Astrocyte (in vitro differentiated cells and primary cell): ENCODE results near the gene FGL2. TPM values are rescaled to one million over a fixed set of nuclear protein-coding genes. Genes with fewer than 3 reads are reported as not detected.
"Not testable (repeated sequence)": the region's sequence is repeated elsewhere in the genome, so short reads cannot be mapped to it uniquely, and the experiment has no call there.

Experiments used
- DNase-seq: peaks from one replicate; pipeline ENCODE4 v3.0.0-alpha.2; 2010; ENCODE audit warnings: low read depth
- FAIRE-seq: peaks from 2 replicates; lab custom pipeline; 2011; peaks lifted over from hg19 to GRCh38; lab: Jason Lieb, UNC
- H2AFZ ChIP-seq: 2 replicates; pipeline ENCODE4 v1.6.0; 2012; ENCODE audit warnings: low read depth, low read length, inconsistent platforms
- H3K27ac ChIP-seq: 2 replicates; pipeline ENCODE4 v1.5.1; 2011; ENCODE audit warnings: low read depth, low read length, inconsistent platforms
- H3K27me3 ChIP-seq: 2 replicates; pipeline ENCODE4 v1.6.0; 2011; ENCODE audit warnings: low read length, inconsistent platforms; ENCODE audit not compliant: insufficient read depth
- H3K36me3 ChIP-seq: 2 replicates; pipeline ENCODE4 v1.5.1; 2011; ENCODE audit warnings: low read length, inconsistent platforms; ENCODE audit not compliant: insufficient read depth
- H3K4me1 ChIP-seq: 2 replicates; pipeline ENCODE4 v1.5.1; 2011; ENCODE audit warnings: low read length, inconsistent platforms; ENCODE audit not compliant: insufficient read depth
- H3K4me2 ChIP-seq: 2 replicates; pipeline ENCODE4 v1.6.0; 2012; ENCODE audit warnings: low read length, inconsistent platforms
- H3K4me3 ChIP-seq: 2 replicates; pipeline ENCODE4 v1.5.1; 2011; ENCODE audit warnings: low read depth, mild to moderate bottlenecking, low read length, inconsistent platforms; ENCODE audit not compliant: insufficient read depth
- H3K79me2 ChIP-seq: 2 replicates; pipeline ENCODE4 v1.6.0; 2012; ENCODE audit warnings: mild to moderate bottlenecking, low read length, inconsistent platforms; ENCODE audit not compliant: insufficient read depth
- H3K9ac ChIP-seq: 2 replicates; pipeline ENCODE4 v1.6.0; 2012; ENCODE audit warnings: mild to moderate bottlenecking, low read length, inconsistent platforms
- H3K9me3 ChIP-seq: 2 replicates; pipeline ENCODE4 v1.5.1; 2012; ENCODE audit warnings: low read depth, mild to moderate bottlenecking, low read length, inconsistent platforms; ENCODE audit not compliant: insufficient read depth
- H4K20me1 ChIP-seq: 2 replicates; pipeline ENCODE4 v1.6.0; 2012; ENCODE audit warnings: low read length, inconsistent platforms; ENCODE audit not compliant: insufficient read depth
- H3K27ac Mint-ChIP-seq: one replicate; pipeline ENCODE4 v1.8.0; 2021; ENCODE audit warnings: mild to moderate bottlenecking, mixed read lengths; ENCODE audit not compliant: unreplicated experiment
- H3K27me3 Mint-ChIP-seq: one replicate; pipeline ENCODE4 v1.8.0; 2021; ENCODE audit warnings: low read depth, mixed read lengths; ENCODE audit not compliant: unreplicated experiment
- H3K36me3 Mint-ChIP-seq: one replicate; pipeline ENCODE4 v1.8.0; 2021; ENCODE audit warnings: low read depth, mixed read lengths; ENCODE audit not compliant: unreplicated experiment
- H3K4me1 Mint-ChIP-seq: one replicate; pipeline ENCODE4 v1.8.0; 2021; ENCODE audit warnings: low read depth, mixed read lengths; ENCODE audit not compliant: unreplicated experiment
- H3K4me3 Mint-ChIP-seq: one replicate; pipeline ENCODE4 v1.8.0; 2021; ENCODE audit warnings: mild to moderate bottlenecking, moderate library complexity, mixed read lengths; ENCODE audit not compliant: unreplicated experiment
- H3K9me3 Mint-ChIP-seq: one replicate; pipeline ENCODE4 v1.8.0; 2021; ENCODE audit warnings: mild to moderate bottlenecking, mixed read lengths; ENCODE audit not compliant: unreplicated experiment
- EZH2 ChIP-seq: IDR thresholded peaks from 2 replicates; pipeline ENCODE4 v1.6.1; 2012; ENCODE audit warnings: mild to moderate bottlenecking, low read length, inconsistent platforms; ENCODE audit not compliant: insufficient read depth
- total RNA-seq: library from RNA; stranded (reverse); gene quantifications from 2 replicates; pipeline ENCODE4 v1.2.1, GENCODE V29; 2021
- TF ChIP-seq, protein P1 (sequence below): IDR thresholded peaks from 2 replicates; pipeline ENCODE4 v1.5.1; 2011; ENCODE audit warnings: low read depth, mild to moderate bottlenecking, inconsistent platforms, low read length, moderate library complexity; ENCODE audit not compliant: insufficient read depth

The FGL2 gene
- total RNA-seq, 1 donor from 2014 or later: not detected

- Mint-ChIP-seq H3K4me1 (no peaks in the 10 kb centered on the region), H3K36me3 (no peaks in the 10 kb centered on the region), H3K9me3 (no peaks in the 10 kb centered on the region), H3K27ac (no peak overlapping the region), H3K4me3 (no peak overlapping the region), H3K27me3 (no peaks in the 10 kb centered on the region)
- no peak for TF ChIP-seq EZH2
- TF ChIP-seq, protein P1, sequence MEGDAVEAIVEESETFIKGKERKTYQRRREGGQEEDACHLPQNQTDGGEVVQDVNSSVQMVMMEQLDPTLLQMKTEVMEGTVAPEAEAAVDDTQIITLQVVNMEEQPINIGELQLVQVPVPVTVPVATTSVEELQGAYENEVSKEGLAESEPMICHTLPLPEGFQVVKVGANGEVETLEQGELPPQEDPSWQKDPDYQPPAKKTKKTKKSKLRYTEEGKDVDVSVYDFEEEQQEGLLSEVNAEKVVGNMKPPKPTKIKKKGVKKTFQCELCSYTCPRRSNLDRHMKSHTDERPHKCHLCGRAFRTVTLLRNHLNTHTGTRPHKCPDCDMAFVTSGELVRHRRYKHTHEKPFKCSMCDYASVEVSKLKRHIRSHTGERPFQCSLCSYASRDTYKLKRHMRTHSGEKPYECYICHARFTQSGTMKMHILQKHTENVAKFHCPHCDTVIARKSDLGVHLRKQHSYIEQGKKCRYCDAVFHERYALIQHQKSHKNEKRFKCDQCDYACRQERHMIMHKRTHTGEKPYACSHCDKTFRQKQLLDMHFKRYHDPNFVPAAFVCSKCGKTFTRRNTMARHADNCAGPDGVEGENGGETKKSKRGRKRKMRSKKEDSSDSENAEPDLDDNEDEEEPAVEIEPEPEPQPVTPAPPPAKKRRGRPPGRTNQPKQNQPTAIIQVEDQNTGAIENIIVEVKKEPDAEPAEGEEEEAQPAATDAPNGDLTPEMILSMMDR: no peak
- H3K79me2 ChIP-seq: no peaks in the 10 kb centered on the region
- H3K9ac ChIP-seq: no peak overlapping the region
- H3K27me3 ChIP-seq: no peaks in the 10 kb centered on the region
- no peaks in the 10 kb centered on the region for H4K20me1 ChIP-seq
- H3K4me3 ChIP-seq: no peak overlapping the region
- H3K9me3 ChIP-seq: no peaks in the 10 kb centered on the region
- DNase-seq (no peak), FAIRE-seq (no peak)
- H2AFZ ChIP-seq: no peak overlapping the region
- no peaks in the 10 kb centered on the region for H3K36me3 ChIP-seq
- no peak overlapping the region for H3K4me2 ChIP-seq
- H3K4me1 ChIP-seq: no peaks in the 10 kb centered on the region
- H3K27ac ChIP-seq: no peak overlapping the region
These were observed 17.4 kb downstream of the FGL2 start for GRCh38 chr7:77182261-77182660.

DNA sequence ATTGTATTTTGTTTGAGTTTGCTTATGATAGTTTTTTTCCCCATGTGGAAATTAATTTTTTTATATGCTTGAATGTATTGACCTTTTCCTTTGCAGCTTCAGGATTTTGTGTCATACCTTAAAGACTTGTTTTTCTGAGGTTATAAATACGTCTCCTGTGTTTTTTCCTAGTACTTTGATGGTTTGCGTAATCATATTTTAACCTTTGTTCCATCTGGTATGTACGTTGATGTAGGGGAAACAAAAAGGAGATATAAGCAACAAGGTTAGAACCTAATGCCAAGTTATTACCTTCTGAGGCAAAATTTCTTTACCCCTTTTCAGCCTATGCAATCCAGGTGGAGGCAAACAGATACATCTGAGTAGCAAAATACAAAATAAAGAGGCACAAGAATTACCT lies 17.9 kb downstream of the FGL2 start:
- no peaks in the 10 kb centered on the region for H3K4me1 Mint-ChIP-seq

DNA sequence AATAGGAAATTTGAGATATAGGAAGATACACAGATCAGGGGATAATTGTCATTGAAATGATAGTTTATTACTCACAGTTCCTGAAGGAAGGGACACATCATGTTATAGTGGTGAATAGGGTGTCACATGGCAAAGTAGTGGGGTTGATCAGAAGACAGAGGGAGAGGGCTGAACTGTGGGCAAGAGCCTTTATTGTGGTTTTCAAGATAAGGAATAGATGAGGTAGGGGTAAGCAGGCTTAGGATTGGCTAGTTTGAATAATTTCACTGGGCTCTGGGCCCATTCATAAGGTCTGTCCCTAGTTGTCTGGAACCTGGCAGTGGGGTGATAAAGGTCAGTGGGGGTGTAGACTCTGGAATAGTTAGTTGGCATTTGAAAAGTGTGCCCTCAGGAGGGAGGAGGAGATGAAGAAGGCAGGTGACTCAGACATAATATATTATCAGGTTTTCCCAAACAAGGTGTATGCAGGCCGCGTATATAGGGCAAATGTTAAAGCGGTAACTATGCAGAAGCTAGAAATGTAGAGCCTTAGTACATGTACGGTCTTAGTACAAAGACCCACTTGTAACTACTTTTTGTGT lies 18.5 kb downstream of the FGL2 start:
- Histone ChIP-seq H3K9ac (no peak overlapping the region), H4K20me1 (no peaks in the 10 kb centered on the region), H3K36me3 (no peaks in the 10 kb centered on the region), H2AFZ (no peak overlapping the region), H3K79me2 (no peaks in the 10 kb centered on the region), H3K4me1 (no peaks in the 10 kb centered on the region), H3K27ac (no peak overlapping the region), H3K4me2 (no peak overlapping the region), H3K9me3 (no peaks in the 10 kb centered on the region), H3K27me3 (no peaks in the 10 kb centered on the region), H3K4me3 (no peak overlapping the region)
- Mint-ChIP-seq H3K36me3 (no peaks in the 10 kb centered on the region), H3K4me1 (no peaks in the 10 kb centered on the region), H3K9me3 (no peaks in the 10 kb centered on the region), H3K27me3 (no peaks in the 10 kb centered on the region), H3K27ac (no peak overlapping the region), H3K4me3 (no peak overlapping the region)
- no peak for TF ChIP-seq EZH2
- TF ChIP-seq, protein P1: no peak
- DNase-seq: no peak
- FAIRE-seq: no peak

More for the DNA sequence above, 17.9 kb downstream of the FGL2 start:
- Histone ChIP-seq H3K9ac (no peak overlapping the region), H3K4me1 (no peaks in the 10 kb centered on the region), H3K79me2 (no peaks in the 10 kb centered on the region), H3K9me3 (no peaks in the 10 kb centered on the region), H3K36me3 (no peaks in the 10 kb centered on the region), H2AFZ (no peak overlapping the region), H4K20me1 (no peaks in the 10 kb centered on the region), H3K27me3 (no peaks in the 10 kb centered on the region), H3K4me2 (no peak overlapping the region), H3K27ac (no peak overlapping the region), H3K4me3 (no peak overlapping the region)
- Mint-ChIP-seq H3K27ac (no peak overlapping the region), H3K9me3 (no peaks in the 10 kb centered on the region), H3K4me3 (no peak overlapping the region), H3K27me3 (no peaks in the 10 kb centered on the region), H3K36me3 (no peaks in the 10 kb centered on the region)
- no peak for FAIRE-seq
- no peak for DNase-seq
- TF ChIP-seq, protein P1: no peak
- no peak for TF ChIP-seq EZH2

DNA sequence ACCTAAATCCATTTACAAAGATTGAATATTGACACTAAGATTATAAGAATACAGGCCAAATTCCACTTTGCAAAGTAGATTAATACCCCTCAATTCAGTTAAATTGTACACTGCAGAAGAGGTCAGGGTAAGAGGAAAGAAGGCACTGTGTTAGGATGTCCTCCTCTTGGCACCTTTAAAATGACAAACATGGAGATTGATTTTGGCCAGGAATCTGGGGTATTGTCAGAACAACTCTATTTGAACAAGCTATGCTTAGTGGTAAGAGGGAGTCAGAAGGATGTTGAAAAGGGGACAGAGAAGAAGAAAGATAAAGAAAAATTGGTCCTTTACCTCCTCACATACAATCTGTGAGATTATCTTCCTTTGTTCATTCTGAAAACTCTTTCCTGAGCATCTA lies 21.6 kb downstream of the FGL2 start:
- not testable (repeated sequence) for H3K27me3 ChIP-seq, H3K4me1 ChIP-seq, H3K4me3 Mint-ChIP-seq, FAIRE-seq, H3K4me1 Mint-ChIP-seq, H3K4me3 ChIP-seq, H3K27me3 Mint-ChIP-seq, H4K20me1 ChIP-seq, DNase-seq, H3K9me3 Mint-ChIP-seq, H3K27ac Mint-ChIP-seq, H3K4me2 ChIP-seq, H3K36me3 Mint-ChIP-seq, H3K36me3 ChIP-seq, H3K79me2 ChIP-seq, H3K9me3 ChIP-seq, H3K9ac ChIP-seq, H2AFZ ChIP-seq, H3K27ac ChIP-seq
